Vagina (tissue), 2 donors: ENCODE results near the gene TSPAN9.

Experiments
- POLR2AphosphoS5 ChIP-seq, 2 donors: sonication (generic); formaldehyde crosslinking; IDR thresholded peaks; one replicate each; pipeline ENCODE4 v1.9.0; 2017; ENCODE audit warnings: antibody characterized with exemption in 2 of 2, mild to moderate bottlenecking in 2 of 2, low read depth in 1 of 2; ENCODE audit not compliant: insufficient read depth in 1 of 2
- TF ChIP-seq, protein P1 (sequence below), 3 experiments: fragments of 450-650 bp in 2 of 3; fragments of 200-600 bp in 1 of 3; sonication (generic) in 1 of 3; IDR thresholded peaks; one replicate each; pipeline ENCODE4 v1.5.1; 2017 to 2019; ENCODE audit warnings: antibody characterized with exemption in 3 of 3, mild to moderate bottlenecking in 2 of 3, moderate library complexity in 2 of 3

GRCh38 chr12:3028108-3028507 lies 49.1 kb upstream of the TSPAN9 start:
- TF ChIP-seq, protein P1, sequence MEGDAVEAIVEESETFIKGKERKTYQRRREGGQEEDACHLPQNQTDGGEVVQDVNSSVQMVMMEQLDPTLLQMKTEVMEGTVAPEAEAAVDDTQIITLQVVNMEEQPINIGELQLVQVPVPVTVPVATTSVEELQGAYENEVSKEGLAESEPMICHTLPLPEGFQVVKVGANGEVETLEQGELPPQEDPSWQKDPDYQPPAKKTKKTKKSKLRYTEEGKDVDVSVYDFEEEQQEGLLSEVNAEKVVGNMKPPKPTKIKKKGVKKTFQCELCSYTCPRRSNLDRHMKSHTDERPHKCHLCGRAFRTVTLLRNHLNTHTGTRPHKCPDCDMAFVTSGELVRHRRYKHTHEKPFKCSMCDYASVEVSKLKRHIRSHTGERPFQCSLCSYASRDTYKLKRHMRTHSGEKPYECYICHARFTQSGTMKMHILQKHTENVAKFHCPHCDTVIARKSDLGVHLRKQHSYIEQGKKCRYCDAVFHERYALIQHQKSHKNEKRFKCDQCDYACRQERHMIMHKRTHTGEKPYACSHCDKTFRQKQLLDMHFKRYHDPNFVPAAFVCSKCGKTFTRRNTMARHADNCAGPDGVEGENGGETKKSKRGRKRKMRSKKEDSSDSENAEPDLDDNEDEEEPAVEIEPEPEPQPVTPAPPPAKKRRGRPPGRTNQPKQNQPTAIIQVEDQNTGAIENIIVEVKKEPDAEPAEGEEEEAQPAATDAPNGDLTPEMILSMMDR (IDR thresholded peaks at IDR 0.05), result no peak
- no peak for TF ChIP-seq POLR2AphosphoS5 (IDR thresholded peaks at IDR 0.05; ENCODE audit: insufficient read depth in 1 of 2, low read depth in 1 of 2)
